Left renal pelvis (tissue), 4 donors: ENCODE measurements around the gene ANXA2R. TPM values are rescaled to one million over a fixed set of nuclear protein-coding genes. Genes with fewer than 3 reads are reported as not detected.
"Not testable (repeated sequence)": the region's sequence is repeated elsewhere in the genome, so short reads cannot be mapped to it uniquely, and the experiment has no call there.

Source experiments
- DNase-seq, 4 donors: peaks; one replicate each; pipeline ENCODE4 v3.0.0-alpha.2; 2013; ENCODE audit warnings: low read depth in 4 of 4, low spot score in 3 of 4
- polyA plus RNA-seq, 4 donors: library from polyadenylated mRNA; unstranded; fragments of 120-200 nt; gene quantifications; one replicate each; pipeline ENCODE4 v1.2.1, GENCODE V29; 2013; ENCODE audit not compliant: insufficient read length in 4 of 4

The ANXA2R gene
- polyA plus RNA-seq, 4 donors: 0.82 to 1.4 (median 1.1) TPM

DNA sequence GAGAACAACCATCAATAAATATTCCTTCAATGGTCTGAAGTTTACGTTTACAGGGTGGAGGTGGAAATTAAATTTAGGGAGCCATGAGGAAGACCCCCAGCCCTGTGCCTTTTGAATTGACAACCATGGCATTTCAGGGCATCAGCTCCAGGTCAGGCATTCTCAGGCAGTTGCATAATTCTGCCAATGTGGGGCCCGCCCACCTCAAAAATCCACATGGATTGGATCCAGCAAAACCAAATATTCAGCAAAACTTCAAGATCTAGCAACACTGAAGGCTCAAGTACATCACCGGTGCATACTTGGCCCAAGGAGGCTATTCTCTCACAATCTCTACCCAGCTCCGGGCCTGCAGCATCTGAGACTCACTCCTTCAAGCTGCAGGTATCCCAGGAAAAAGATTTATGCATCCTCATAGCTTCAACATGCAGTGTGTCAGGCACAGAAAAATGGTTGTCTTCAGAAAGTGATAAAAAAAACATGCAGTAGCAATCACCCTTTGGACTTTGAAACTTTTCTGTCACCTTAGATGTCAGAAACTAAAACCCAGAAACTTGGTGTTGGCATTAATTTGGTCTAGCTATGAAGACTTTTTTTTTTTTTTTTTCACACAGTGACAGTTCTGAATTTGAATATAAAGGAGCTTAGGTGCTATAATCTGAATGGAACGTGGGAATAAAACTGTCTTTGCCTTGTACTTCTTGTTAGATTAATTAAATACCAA, 21.4 kb upstream of the ANXA2R start:
- no peak for DNase-seq

DNA sequence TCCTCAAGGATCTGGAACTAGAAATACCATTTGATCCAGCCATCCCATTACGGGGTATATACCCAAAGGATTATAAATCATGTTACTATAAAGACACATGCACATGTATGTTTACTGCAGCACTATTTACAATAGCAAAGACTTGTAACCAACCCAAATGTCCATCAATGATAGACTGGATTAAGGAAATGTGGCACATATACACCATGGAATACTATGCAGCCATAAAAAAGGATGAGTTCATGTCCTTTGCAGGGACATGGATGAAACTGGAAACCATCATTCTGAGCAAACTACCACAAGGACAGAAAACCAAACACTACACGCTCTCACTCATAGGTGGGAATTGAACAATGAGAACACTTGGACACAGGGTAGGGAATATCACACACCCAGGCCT, 19.9 kb upstream of the ANXA2R start:
- not testable (repeated sequence) for DNase-seq

DNA sequence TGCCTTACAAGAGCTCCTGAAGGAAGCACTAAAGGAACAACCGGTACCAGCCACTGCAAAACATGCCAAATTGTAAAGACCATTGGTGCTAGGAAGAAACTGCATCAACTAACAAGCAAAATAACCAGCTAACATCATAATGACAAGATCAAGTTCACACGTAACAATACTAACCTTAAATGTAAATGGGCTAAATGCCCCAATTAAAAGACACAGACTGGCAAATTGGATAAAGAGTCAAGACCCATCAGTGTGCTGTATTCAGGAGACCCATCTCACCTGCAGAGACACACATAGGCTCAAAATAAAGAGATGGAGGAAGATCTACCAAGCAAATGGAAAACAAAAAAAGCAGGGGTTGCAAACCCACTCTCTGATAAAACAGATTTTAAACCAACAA, 15.0 kb upstream of the ANXA2R start:
- DNase-seq: not testable (repeated sequence)

DNA sequence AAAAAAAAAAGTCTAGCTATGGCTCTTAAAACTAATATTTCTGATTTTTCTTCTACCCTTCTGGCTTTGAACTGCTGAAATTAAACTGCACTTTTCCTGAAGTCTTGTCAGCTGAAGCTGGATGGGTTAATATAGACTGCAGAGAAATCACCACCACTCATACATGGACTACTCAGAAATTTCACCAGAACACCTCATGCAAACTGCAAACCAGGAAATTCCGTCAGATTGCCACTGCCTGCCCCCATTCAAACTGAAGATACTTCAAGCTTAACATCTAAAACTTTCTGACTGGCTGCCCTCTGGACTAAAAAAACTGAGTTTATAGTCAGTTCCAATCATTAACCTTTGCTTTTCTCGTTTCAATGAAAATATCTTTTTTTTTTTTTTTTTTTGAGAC, 11.6 kb upstream of the ANXA2R start:
- no peak for DNase-seq

DNA sequence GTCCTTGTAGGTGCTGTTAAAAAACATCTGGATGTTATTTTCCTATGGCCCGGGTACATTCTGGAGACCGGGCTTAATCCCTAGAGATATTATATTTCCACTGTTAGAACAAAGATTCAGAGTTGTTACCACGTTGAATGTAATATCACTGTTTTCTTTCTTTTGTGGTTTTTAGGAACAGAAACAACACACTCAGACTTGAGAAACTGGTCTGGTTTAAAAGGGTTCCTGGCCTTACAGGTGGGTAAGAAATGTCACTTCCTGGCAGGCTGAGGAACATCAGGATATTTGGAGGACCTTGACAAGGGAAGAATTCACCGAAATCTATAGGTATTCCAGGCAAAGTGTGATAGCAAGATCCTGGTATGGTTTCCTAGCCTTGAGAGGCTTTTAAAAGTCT, 10.3 kb upstream of the ANXA2R start:
- DNase-seq: no peak

DNA sequence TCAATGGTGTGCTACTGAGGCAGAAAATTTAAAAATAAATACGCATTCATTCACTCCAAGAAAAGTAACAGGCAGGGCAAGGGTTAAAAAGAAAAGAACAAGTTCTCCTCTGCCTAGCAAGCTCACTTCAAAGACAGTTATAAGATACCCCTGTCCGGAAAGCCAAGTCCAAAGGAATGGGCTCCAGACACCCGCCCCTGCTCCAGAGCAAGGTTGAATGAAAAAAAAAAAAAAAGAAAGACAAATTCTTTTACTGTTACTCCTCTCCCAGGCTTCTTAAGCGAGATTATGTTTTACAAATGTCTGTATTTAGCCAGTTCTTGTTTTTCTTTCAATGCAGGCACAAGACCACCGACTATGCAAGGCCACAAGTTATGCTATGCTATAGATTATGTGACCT, 9.1 kb upstream of the ANXA2R start:
- DNase-seq: no peak

DNA sequence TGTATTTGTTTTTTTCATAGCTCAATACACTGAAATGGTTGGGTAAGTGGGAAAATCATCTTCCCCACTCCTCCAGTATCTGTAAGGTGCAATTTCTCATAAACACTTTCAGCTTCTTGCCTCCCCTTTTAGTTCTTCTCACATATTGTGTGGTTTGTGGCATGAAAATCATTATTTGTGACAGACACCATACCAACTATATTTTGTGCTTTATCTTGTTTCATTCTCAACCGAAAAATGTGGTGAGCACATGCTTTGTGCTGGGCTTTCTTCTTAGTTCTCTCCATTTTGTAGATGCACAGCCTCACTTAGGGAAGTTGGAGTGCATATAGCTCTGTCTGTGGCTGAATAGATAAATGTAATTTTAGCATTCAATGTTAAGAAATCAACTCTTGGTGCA, 6.4 kb upstream of the ANXA2R start:
- DNase-seq: no peak

DNA sequence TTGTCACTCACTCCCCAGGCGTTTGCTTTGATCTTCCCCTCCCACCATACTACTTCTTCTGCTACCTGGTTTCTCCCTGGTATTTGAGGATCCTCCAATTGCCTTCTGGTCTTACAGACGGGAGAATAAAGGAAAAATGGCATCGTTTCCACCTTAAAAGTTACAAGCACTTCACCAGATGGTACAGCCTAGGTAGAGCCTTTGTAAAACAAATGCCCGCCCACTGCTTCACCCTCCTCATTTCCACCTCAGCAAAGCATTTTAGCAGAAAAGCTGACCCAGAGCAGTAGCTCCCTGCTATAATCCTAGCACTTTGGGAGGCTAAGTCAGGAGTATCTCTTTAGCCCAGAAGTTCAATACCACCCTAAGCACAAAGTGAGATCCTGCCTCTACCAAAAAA, 5.1 kb upstream of the ANXA2R start:
- DNase-seq: no peak

DNA sequence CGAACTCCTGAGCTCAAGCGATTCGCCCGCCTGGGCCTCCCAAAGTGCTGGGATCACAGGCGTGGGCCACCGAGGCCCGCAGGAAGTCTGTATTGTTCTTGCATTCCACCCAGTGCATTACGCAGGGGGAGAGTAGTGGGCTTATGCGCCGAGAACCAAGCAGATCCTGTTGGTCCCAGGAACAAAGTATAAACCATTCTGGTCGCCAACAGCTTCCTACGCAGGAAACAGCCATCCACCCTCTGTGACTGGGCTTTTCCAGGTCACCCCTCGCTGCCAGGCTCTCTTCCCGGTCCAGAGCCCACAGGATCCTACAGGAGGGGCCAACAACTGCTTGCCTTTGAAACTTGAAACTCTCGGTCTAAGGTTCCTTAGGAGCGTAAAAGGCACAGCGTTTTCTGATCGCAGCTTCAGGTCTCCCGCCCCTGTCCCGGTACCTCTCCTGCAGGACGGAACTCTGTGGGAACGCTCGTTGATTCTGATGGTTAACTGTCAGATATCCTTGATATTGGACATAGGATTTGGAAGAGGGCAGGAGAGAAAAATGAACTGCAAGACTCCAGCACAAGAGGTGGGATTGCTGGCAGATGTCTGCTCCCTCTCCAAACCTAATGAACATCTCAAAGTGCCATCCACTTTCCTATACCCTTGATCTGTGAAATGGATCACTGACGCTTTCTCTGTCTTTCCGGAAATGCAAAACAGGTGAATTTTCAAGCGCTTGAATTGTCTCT, 4.2 kb upstream of the ANXA2R start:
- DNase-seq: no peak

DNA sequence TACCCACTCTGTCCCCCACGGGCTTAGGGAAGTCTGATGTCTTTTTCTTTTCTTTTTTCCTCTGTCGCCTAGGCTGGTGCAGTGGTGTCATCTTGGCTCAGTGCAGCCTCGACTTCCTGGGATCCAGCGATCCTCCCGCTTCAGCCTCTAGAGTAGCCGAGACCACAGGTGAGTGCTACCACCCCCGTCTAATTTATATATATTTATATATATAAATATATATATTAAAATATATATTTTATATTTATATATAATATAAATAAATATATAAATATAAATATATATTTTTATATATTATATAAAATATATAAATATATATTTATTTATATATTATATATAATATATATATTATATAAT, 3.3 kb upstream of the ANXA2R start:
- DNase-seq: no peak

DNA sequence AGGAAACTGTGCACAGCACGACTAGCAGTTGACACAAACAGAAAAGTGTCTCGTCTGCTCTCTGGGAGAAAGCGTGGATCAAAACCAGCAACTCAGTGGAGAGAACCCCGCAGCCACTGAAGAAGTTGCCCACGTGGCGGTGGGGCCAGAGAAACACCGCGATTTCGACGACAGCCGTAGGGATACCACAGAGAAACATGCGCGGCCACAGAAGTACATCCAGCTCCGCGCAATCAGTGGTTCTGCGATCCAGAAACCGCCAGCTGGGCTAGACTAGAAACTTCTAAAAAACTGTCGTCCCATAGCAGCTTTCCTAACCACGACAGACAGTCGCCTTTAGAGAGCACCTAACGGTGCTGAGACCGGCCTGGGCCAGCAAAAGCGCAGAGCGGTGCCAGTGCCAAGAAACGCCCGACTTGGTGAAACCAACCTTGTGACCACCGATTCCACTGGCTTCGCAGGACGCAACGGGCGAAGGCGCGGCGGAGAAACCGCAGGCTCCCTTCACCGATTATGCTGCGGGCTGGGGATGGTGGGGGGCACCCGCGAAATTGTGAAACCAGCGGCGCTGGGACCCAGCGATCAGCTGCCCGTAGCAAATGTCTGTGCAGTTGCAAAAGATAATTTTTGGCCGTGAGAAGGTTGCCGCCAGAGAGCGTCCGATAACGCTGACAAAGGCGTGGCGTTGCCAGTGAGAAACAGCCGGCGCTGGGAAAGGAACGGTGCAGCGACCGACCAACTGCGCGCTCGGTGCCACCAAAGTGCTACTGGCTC, 2.7 kb upstream of the ANXA2R start:
- DNase-seq: no peak

DNA sequence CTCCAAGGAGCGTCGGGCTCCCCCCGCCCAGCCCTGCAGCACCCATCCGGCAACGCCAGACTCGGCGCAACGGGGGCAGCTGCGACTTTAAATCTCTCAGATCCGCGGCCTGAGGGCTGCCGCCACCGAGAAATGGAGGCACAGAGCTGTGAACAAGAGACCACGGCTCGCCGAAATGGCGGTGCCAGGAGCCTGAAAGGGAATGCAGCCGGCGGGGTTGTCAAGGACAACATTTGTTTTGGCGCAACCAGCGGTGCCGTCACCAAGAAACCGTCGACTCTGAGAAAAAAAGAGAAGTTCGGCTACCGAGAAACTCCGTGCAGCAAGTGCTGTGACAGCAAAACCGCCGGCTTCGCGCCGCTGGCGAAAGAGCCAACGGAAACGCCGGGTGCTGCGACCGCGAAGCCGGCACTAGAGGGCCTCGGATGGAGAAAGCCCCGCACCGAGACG, 2.1 kb upstream of the ANXA2R start:
- DNase-seq: no peak

DNA sequence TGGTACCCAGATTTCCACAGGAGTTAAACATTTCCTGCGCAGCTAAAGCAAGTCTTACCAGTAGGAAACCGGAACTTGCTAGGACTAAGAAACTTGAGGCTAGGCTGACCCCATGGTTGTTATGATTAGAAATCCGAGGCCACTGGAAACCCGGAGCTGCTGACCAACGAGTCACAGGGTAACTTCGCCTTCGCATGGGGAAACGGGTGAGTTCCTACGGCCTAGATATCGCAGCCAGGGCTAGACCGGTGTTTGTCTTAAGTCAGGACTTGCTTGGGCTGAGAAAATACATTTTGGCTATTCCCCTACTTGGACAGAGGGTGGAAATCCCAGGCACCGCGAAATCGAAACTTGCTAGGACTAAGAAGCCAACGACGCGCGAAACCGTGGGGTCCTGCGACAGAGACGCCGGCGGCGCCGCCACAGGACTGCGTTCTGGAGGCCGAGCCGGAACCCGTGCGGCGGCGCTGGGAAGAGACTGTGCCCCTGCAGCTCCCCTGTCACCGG, 1.6 kb upstream of the ANXA2R start:
- DNase-seq: no peak

DNA sequence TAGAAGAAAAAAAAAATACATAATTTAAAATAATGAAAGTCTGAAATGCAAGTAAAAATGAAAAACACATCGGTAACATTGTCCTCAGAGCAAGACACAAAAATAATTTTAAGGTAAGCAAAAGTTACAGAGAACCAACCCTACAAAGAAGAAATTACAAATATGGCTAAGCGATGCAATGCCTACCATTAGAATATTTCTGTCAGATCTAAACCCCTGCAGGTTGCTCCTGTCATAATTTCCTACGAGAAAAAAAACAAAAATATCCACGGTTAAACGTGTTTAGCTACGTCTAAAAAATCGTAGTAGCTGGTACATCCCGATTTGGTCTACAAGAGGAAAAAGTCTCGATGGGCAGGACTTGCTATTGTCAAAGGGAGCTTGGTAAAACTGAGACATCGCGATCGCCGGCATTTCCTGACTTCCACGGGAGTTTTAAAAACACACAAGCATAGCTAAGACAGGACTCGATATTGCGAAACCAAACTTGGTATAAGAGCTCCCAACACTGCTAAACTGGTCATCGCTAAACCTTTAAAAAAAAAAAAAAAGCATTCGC, 1.1 kb upstream of the ANXA2R start:
- DNase-seq: no peak

DNA sequence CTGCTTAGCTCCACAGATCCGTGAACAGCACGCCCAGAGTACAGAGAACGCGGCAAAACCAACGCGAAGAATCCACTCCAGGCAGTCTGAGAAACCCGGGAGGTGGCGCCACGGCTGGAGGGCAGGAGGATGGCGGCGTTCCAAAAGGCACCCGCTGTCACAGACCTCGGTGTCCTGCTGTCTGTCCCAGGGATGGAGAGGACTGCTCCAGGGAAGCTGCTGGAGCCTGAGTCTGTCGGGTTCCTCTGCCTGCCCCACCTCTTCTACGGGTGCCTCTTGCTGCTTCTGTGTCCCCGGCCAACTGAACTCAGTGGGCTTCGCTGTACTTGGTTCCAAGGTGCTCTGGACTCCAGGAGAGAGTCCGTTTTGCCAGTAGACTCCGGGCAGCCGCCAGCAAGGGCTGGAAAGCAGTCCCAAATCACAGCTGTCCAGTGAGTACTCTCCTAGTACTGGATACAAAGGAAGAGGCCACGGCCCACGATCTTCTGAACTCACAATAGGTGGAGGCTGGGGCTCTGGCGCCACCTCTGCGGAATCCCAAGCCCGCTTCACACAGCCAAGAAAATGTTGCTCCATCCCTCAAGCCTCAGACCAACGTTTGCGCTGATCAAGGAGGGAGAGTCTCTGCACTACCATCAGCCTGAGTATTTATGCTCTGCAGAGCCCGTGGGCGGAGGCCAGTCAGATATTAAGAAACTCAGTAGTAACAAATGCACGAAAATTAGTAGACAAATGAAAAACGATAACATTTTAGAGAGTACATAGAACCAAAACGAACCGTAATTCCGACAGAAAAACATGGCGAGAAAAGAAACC, 440 bp downstream of the ANXA2R start:
- no peak for DNase-seq

DNA sequence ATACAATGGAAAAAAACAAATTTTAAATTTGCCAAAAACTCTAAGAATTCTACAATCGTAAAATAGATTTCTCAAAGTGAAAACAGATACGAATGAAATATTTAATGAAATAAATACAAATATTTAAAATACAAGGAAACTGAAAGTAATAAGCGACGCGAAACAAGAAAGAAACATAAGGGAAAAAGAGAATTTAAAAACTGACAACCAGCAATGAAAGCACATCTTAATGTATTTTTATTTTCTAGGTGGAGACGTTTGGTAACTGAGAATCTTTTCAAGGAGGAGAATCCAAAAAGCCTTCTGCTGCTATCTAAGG, 1.0 kb downstream of the ANXA2R start:
- no peak for DNase-seq

DNA sequence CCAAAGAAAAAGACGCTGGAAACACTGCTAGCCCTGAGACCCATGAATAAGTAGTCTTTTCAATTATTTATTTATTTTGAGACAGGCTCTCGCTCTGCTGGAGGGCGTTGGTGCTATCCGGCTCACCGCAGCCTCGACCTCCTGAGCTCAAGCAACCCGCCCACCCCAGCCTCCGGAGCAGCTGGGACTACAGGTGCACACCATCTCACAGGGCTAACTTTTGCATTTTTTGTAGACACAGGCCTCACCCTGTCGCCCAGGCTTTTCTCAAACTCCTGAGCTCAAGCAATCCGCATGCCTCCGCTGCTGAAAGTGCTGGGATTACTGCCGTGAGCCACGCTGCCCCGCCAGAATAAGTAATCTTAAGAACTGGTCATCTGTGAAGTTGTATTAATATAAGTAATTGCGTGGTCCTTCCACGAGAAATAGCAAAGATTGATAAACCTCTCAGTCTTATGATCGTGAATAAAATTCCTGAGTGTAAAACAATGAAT, 1.6 kb downstream of the ANXA2R start:
- no peak for DNase-seq

DNA sequence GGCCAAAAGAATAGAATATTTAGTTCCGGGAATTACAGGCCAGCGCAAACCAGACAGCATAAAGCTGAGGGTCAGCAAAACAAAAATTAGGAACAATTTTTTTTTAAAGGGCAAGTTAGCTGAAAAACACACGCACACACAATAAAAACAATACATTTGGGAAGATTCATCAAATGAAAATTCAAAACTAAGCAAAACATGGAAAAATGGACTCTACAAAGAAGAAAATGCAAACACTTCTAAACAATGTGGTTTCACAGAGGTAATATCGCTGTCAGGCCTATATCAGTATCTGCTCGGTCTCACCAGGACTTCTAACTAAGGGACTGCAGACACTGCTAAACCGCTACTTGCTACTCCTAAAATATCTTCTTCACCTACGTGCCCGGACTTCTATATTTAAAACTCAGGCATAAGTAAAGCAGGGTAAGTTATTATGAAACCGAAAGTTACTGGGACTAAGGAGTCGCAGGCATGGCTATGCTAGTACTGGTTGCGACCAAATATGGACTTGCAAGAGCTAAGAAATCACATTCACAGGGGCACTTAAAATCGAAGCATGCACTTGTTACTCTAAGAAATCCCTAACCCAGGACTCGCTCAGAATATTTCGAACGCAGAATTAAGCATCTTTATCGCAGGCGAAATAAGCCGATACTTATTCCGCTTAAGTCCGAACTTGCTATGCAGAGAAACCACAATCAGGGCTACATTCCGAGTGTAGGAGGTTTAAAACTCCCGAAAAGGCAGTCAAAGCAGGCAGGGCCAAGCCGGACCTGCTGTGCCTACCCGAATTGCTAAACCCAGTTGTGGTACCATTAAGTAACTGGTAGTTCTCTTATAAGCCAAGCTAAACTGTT, 2.3 kb downstream of the ANXA2R start:
- no peak for DNase-seq

DNA sequence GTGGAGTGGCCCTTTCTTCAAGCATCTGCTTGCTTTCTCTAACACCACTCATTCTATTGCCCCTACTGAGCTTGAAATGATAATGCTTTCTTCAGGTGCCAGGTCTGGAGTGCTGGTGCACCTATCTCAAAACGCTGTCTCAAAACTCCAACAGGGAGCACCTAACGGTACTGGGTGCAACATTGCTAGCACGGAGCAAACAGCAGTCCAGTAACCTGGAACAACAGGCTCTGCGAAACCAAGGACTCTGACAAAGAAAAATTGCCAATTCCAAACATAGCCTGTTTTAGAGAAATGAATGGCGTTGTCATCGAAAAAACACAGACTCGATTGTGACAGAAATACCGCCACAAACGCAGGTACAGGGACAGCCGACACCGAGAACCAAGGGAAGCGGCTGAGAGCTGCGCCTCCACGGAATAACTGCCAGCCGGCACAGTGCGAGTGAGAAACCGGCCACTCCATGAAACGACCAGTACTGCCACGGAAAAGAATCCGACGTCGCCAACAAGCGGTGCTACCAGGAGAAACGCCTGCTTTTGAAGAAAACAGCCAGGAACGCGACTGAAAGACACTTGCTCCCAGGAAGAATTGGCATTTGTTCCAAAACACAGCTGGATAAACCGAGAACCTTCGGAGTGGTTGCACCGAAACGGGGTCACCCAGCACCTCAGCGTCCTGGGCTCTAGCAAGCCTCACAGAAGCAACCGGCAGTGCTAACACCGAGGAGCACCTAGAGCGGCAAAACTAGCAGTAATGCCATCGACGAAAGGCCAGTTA, 3.1 kb downstream of the ANXA2R start:
- DNase-seq: no peak
